ENCODE results near the gene TCEA3. TPM values are rescaled to one million over a fixed set of nuclear protein-coding genes. Genes with fewer than 3 reads are reported as not detected.

TCEA3 gene
- total RNA-seq, 1 donor from 2014 or later: 8.8 TPM

GRCh38 chr1:23369335-23370013, 55.1 kb downstream of the TCEA3 start, which contains the start of gene ZNF436:
ZNF436 (minus strand) TSS chr1:23369836; CDS start chr1:23368005, 1,831 bp downstream.
- DNase-seq (ENCODE audit: extremely low spot score, unreplicated experiment): no peak
- Mint-ChIP-seq H3K4me3 (peak within 1 kb of the TSS; percentile 99), H3K4me1 (ENCODE audit: unreplicated experiment) (peaks cover 55% of the 10 kb centered on the region), H3K9me3 (no peaks in the 10 kb centered on the region), H3K36me3 (peaks cover 40% of the 10 kb centered on the region), H3K27me3 (no peaks in the 10 kb centered on the region), H3K27ac (peak within 1 kb of the TSS; percentile 99)
- TF ChIP-seq, protein P1, sequence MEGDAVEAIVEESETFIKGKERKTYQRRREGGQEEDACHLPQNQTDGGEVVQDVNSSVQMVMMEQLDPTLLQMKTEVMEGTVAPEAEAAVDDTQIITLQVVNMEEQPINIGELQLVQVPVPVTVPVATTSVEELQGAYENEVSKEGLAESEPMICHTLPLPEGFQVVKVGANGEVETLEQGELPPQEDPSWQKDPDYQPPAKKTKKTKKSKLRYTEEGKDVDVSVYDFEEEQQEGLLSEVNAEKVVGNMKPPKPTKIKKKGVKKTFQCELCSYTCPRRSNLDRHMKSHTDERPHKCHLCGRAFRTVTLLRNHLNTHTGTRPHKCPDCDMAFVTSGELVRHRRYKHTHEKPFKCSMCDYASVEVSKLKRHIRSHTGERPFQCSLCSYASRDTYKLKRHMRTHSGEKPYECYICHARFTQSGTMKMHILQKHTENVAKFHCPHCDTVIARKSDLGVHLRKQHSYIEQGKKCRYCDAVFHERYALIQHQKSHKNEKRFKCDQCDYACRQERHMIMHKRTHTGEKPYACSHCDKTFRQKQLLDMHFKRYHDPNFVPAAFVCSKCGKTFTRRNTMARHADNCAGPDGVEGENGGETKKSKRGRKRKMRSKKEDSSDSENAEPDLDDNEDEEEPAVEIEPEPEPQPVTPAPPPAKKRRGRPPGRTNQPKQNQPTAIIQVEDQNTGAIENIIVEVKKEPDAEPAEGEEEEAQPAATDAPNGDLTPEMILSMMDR (conservative IDR thresholded peaks at IDR 0.05): no peak

GRCh38 chr1:23368562-23369334, 55.8 kb downstream of the TCEA3 start:
- no peaks in the 10 kb centered on the region for H3K27me3 Mint-ChIP-seq
- DNase-seq (ENCODE audit: extremely low spot score, unreplicated experiment): peak; percentile 93
- H3K36me3 Mint-ChIP-seq: peaks cover 42% of the 10 kb centered on the region
- H3K9me3 Mint-ChIP-seq: no peaks in the 10 kb centered on the region
- H3K27ac Mint-ChIP-seq: peak overlapping the region; percentile 99
- TF ChIP-seq, protein P1 (conservative IDR thresholded peaks at IDR 0.05): peak; percentile 35
- H3K4me1 Mint-ChIP-seq (ENCODE audit: unreplicated experiment): peaks cover 47% of the 10 kb centered on the region
- peak overlapping the region; percentile 99 for H3K4me3 Mint-ChIP-seq

DNA sequence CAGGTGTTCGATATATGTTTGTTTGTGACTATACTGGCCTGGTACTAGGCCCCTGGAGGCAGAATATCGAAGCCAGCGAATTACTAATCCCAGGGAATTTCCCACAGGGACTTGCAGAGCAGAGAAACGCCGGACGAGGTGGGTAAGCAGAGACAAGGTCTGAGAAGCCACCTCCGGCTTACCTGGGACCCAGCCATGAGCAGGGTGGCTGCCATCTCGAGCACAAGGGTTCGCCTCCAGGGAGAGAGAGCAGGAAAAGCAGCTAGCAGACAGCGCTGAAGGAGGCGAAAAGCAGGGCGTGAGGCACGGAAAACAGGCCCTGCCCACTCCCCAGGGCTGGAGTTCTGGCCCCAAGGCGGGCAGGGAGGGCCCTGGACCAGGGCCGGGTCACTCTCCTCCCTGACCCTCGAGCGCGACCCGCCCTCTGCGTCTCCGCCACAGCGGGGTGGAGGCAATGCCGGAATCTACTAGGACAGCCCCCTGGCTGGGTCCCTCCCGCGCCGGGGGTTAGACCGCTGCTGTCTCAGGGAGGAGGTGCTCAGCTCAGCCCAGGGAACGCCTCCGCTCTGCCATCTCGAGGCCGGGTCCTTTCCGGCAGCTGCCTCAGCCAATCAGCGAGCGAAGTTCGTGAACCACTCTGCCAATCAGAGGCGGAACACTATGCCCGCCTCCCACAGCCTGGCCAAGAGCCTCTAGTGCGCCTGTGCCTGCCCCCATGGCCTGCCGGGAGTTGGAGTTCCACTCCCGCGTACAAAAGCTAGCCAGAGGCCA, 56.6 kb downstream of the TCEA3 start:
- Mint-ChIP-seq H3K36me3 (peaks cover 50% of the 10 kb centered on the region), H3K4me1 (ENCODE audit: unreplicated experiment) (peaks cover 47% of the 10 kb centered on the region), H3K27ac (peak overlapping the region; percentile 99), H3K9me3 (no peaks in the 10 kb centered on the region), H3K4me3 (peak overlapping the region; percentile 99), H3K27me3 (no peaks in the 10 kb centered on the region)
- DNase-seq (ENCODE audit: extremely low spot score, unreplicated experiment): peak; percentile 97
- TF ChIP-seq, protein P1 (conservative IDR thresholded peaks at IDR 0.05): no peak

DNA sequence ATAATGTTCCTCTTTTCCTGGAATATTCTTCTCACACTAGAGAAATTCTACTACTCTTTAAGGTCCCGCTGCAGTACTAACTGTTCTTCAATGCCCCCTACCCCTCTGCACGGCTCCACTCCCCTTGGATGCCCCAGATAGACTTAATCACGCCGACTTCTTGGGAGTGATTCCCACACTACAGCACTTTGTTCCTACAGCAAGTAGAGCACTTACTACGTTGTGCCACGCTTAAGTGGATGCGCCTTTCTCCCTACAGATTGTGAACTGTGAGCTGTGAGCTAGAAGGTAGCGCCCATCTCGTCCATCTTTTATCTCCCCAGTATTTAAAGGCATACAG, 57.1 kb downstream of the TCEA3 start:
- DNase-seq (ENCODE audit: extremely low spot score, unreplicated experiment): no peak
- Mint-ChIP-seq H3K4me1 (ENCODE audit: unreplicated experiment) (peaks cover 43% of the 10 kb centered on the region), H3K27ac (peak overlapping the region; percentile 99), H3K27me3 (no peaks in the 10 kb centered on the region), H3K36me3 (peaks cover 54% of the 10 kb centered on the region), H3K4me3 (peak overlapping the region; percentile 99), H3K9me3 (peaks cover under 1% of the 10 kb centered on the region)
- TF ChIP-seq, protein P1 (conservative IDR thresholded peaks at IDR 0.05): no peak

DNA sequence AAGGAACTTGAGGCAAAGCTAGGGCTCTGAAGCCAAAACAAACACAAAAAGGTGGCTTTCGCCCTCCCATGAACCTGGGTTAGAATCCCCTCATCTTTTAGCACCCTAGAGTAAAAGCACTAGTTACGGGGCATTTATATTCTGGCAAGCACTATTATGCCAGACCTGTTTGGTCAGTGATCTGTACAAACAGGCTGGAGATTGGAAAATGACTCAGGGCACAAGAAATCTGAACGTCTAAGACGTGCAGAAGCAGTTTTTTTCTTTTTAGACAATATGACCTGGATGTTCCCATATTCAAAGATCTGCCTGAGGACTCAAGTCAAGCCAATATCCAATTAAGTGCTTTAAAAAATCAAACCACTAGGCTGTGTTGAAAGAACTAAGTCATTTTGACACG, 58.0 kb downstream of the TCEA3 start:
- TF ChIP-seq, protein P1 (conservative IDR thresholded peaks at IDR 0.05): no peak
- DNase-seq (ENCODE audit: extremely low spot score, unreplicated experiment): no peak
- Mint-ChIP-seq H3K4me1 (ENCODE audit: unreplicated experiment) (peaks cover 35% of the 10 kb centered on the region), H3K36me3 (peaks cover 54% of the 10 kb centered on the region), H3K4me3 (peak overlapping the region; percentile 99), H3K9me3 (peaks cover 6% of the 10 kb centered on the region), H3K27me3 (no peaks in the 10 kb centered on the region), H3K27ac (peak overlapping the region; percentile 99)
